ENCODE measurements around the gene IQCN.

IQCN gene

GRCh38 chr19:18249834-18250233, 24.4 kb downstream of the IQCN start:
- no peak for DNase-seq (ENCODE audit: low read depth)
- H3K4me3 ChIP-seq (ENCODE audit: low read depth, low read length): no peak overlapping the region
- no peak for TF ChIP-seq CTCF (IDR thresholded peaks at IDR 0.05; ENCODE audit: control insufficient read depth, extremely low read depth, insufficient read depth)

- TF ChIP-seq CTCF (IDR thresholded peaks at IDR 0.05; ENCODE audit: control insufficient read depth, extremely low read depth, insufficient read depth): no peak
- no peak for DNase-seq (ENCODE audit: low read depth)
- H3K4me3 ChIP-seq (ENCODE audit: low read depth, low read length): no peak overlapping the region
These were observed 29.0 kb downstream of the IQCN start for GRCh38 chr19:18245297-18245696.

- no peak for TF ChIP-seq CTCF (IDR thresholded peaks at IDR 0.05; ENCODE audit: control insufficient read depth, extremely low read depth, insufficient read depth)
- no peak for DNase-seq (ENCODE audit: low read depth)
- H3K4me3 ChIP-seq (ENCODE audit: low read depth, low read length): no peak overlapping the region
These were observed 34.9 kb downstream of the IQCN start for GRCh38 chr19:18239303-18239702.

- TF ChIP-seq CTCF (IDR thresholded peaks at IDR 0.05; ENCODE audit: control insufficient read depth, extremely low read depth, insufficient read depth): no peak
- no peak overlapping the region for H3K4me3 ChIP-seq (ENCODE audit: low read depth, low read length)
- DNase-seq (ENCODE audit: low read depth): no peak
These were observed 40.1 kb downstream of the IQCN start for GRCh38 chr19:18234194-18234593.

GRCh38 chr19:18233224-18233825, 40.9 kb downstream of the IQCN start:
- no peak for DNase-seq (ENCODE audit: low read depth)
- no peak overlapping the region for H3K4me3 ChIP-seq (ENCODE audit: low read depth, low read length)
- no peak for TF ChIP-seq CTCF (IDR thresholded peaks at IDR 0.05; ENCODE audit: control insufficient read depth, extremely low read depth, insufficient read depth)

- H3K4me3 ChIP-seq (ENCODE audit: low read depth, low read length): no peak overlapping the region
- DNase-seq (ENCODE audit: low read depth): no peak
These were observed 41.6 kb downstream of the IQCN start for GRCh38 chr19:18232540-18233223.

More at GRCh38 chr19:18232540-18233223, 41.6 kb downstream of the IQCN start:
- TF ChIP-seq CTCF (IDR thresholded peaks at IDR 0.05; ENCODE audit: control insufficient read depth, extremely low read depth, insufficient read depth): no peak

Data from LNCaP clone FGC (cell line).